Fibroblast of the aortic adventitia (primary cell): ENCODE measurements around the gene SLC41A2. TPM values are rescaled to one million over a fixed set of nuclear protein-coding genes. Genes with fewer than 3 reads are reported as not detected.

Experiments
- DNase-seq: peaks from one replicate; pipeline ENCODE4 v3.0.0-alpha.2; 2010; ENCODE audit warnings: low read depth
- H3K4me3 ChIP-seq: 2 replicates; pipeline ENCODE4 v1.5.1; 2011; ENCODE audit warnings: low read depth, mild to moderate bottlenecking, control low read depth, low read length, moderate library complexity
- CTCF ChIP-seq: IDR thresholded peaks from 2 replicates; pipeline ENCODE4 v1.5.1; 2011; ENCODE audit warnings: mild to moderate bottlenecking, low read length, control low read depth, inconsistent platforms; ENCODE audit not compliant: insufficient read depth
- total RNA-seq: library from RNA; depleted of rRNA; stranded (reverse); fragments of >200 nt; gene quantifications from 2 replicates; pipeline ENCODE4 v1.2.3, GENCODE V29; 2012; ENCODE audit warnings: low replicate concordance

The SLC41A2 gene
- 26.0 and 32.3 TPM in 2 replicates for total RNA-seq

GRCh38 chr12:104958001-104958804 lies at the start of gene SLC41A2:
Gene SLC41A2, minus strand, starts transcription at chr12:104958290. Its CDS starts 29,763 bp downstream, at chr12:104928527.
- TF ChIP-seq CTCF = peak; percentile 4
- DNase-seq = peak; percentile 95
- H3K4me3 ChIP-seq = peak within 1 kb of the TSS; percentile 85

- DNase-seq = no peak
- no peak for TF ChIP-seq CTCF
- no peak overlapping the region for H3K4me3 ChIP-seq
These were observed 43.4 kb upstream of the SLC41A2 start for GRCh38 chr12:105001476-105001875.

GRCh38 chr12:104999347-104999685 lies 41.2 kb upstream of the SLC41A2 start:
- TF ChIP-seq CTCF = no peak
- DNase-seq = no peak
- H3K4me3 ChIP-seq = no peak overlapping the region

- TF ChIP-seq CTCF = no peak
- no peak for DNase-seq
- no peak overlapping the region for H3K4me3 ChIP-seq
These were observed 40.6 kb upstream of the SLC41A2 start for GRCh38 chr12:104998423-104999346.

- H3K4me3 ChIP-seq = no peak overlapping the region
- TF ChIP-seq CTCF = no peak
- DNase-seq = no peak
These were observed 39.5 kb upstream of the SLC41A2 start for GRCh38 chr12:104997541-104997940.

- no peak for DNase-seq
- H3K4me3 ChIP-seq = no peak overlapping the region
- no peak for TF ChIP-seq CTCF
These were observed 36.2 kb upstream of the SLC41A2 start for GRCh38 chr12:104994336-104994735.
